A673 (cell line): ENCODE measurements around the gene IRS2. TPM values are rescaled to one million over a fixed set of nuclear protein-coding genes. Genes with fewer than 3 reads are reported as not detected.

Experiments used
- BruUV-seq: library from RNA; stranded (reverse); fragments of 400-500 nt; replicated peaks from 2 replicates; lab custom pipeline; 2021; lab: Mats Ljungman, UMichigan
- CTCF ChIA-PET: fragments of 300-600 bp; sonication (Branson Sonifier 250); formaldehyde crosslinking; loops from one replicate; lab custom pipeline; 2022; ENCODE audit warnings: antibody characterized with exemption; lab: Charles Lee
- POLR2A ChIA-PET: fragments of 300-600 bp; sonication (Branson Sonifier 250); formaldehyde crosslinking; loops from one replicate; lab custom pipeline; 2022; ENCODE audit warnings: antibody characterized with exemption; ENCODE audit not compliant: low non-redundant PET; lab: Charles Lee
- DNase-seq: peaks from one replicate; pipeline ENCODE4 v3.0.0-alpha.2; 2015; ENCODE audit warnings: low spot score
- H3K27ac ChIP-seq: fragments of 200-600 bp; sonication (generic); 2 replicates; pipeline ENCODE4 v1.5.1; 2016; ENCODE audit warnings: mixed run types, low read depth, mild to moderate bottlenecking, mixed read lengths, antibody characterized with exemption, low read length; ENCODE audit not compliant: poor library complexity, severe bottlenecking
- H3K27me3 ChIP-seq: fragments of 200-600 bp; sonication (generic); replicated peaks from 2 replicates; pipeline ENCODE4 v1.6.1; 2017; ENCODE audit warnings: mixed run types, low read depth, mild to moderate bottlenecking, mixed read lengths, antibody characterized with exemption, low read length; ENCODE audit not compliant: insufficient read depth, poor library complexity
- H3K36me3 ChIP-seq: fragments of 200-600 bp; sonication (generic); 2 replicates; pipeline ENCODE4 v1.6.1; 2016; ENCODE audit warnings: mixed run types, mild to moderate bottlenecking, mixed read lengths, antibody characterized with exemption, low read length; ENCODE audit not compliant: insufficient read depth, poor library complexity, severe bottlenecking
- H3K4me1 ChIP-seq: fragments of 200-600 bp; sonication (generic); 2 replicates; pipeline ENCODE4 v1.6.1; 2017; ENCODE audit warnings: mixed run types, mild to moderate bottlenecking, mixed read lengths, antibody characterized with exemption, low read length; ENCODE audit not compliant: insufficient read depth, poor library complexity, severe bottlenecking
- H3K4me3 ChIP-seq: fragments of 200-600 bp; sonication (generic); 2 replicates; pipeline ENCODE4 v1.5.1; 2016; ENCODE audit warnings: low read depth, mixed run types, mild to moderate bottlenecking, mixed read lengths, low read length; ENCODE audit not compliant: poor library complexity, severe bottlenecking
- H3K9me3 ChIP-seq: fragments of 200-600 bp; sonication (generic); 2 replicates; pipeline ENCODE4 v1.6.1; 2016; ENCODE audit warnings: mixed run types, low read depth, mild to moderate bottlenecking, mixed read lengths, antibody characterized with exemption, low read length; ENCODE audit not compliant: poor library complexity, severe bottlenecking
- EZH2 ChIP-seq: fragments of 200-600 bp; sonication (generic); IDR thresholded peaks from 2 replicates; pipeline ENCODE4 v1.6.1; 2017; ENCODE audit warnings: borderline replicate concordance, low read depth, mild to moderate bottlenecking, mixed read lengths, antibody characterized with exemption, low read length; ENCODE audit not compliant: poor library complexity, severe bottlenecking
- intact Hi-C: fragments of 100-400 bp; cut with micrococcal nuclease; formaldehyde crosslinking; loops from one replicate; pipeline ENCODE4 v1.10.0; 2022; ENCODE audit not compliant: unreplicated experiment
- total RNA-seq: library from RNA; stranded (reverse); gene quantifications from 2 replicates; pipeline ENCODE4 v1.2.3, GENCODE V29; 2021
- TF ChIP-seq, protein P1 (sequence below): fragments of 300-800, 200-600 bp; sonication (generic); conservative IDR thresholded peaks from 2 replicates; pipeline ENCODE4 v1.5.1; 2017; ENCODE audit warnings: low read depth, mild to moderate bottlenecking, antibody characterized with exemption, low read length, moderate library complexity, mixed read lengths

The IRS2 gene
- total RNA-seq, 1 experiment from 2014 or later: 135 TPM

DNA sequence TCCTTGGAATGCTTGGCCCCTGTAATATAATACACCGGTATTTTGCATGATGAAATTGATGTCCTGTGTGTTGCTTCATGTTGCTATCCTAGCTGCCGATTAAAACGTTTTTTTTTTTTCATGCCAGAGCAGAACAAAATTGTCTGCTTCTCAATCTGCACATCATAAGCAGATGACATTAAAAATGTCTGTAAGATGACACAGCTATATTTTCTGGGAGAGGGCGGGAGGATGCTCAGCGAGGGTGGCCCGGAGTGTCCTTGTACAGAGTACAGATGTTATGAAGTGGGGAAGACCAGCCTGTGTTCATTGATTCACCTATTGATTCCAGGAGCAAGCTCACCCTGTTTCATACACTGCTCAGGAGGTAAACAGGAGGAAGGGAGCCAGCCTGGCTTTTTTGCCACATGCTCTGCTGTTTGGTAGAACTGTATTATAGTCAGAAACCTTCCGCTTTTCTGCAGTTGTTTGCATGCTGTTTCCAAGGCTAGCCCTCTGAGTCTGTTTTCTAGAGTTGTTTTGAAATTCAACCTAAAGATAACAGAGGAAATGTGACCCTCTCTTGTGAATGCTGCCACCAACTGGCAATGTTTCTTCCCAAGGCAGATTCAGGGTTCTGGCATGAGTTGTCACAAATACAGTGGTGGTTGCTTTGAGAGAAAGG lies 4.7 kb upstream of the IRS2 start:
- intact Hi-C loops: loop anchor here (2.0 kb wide), 2 partner anchors 318 to 876 kb away; no protein-coding TSS in a partner anchor
- BruUV-seq: no TSS peak
- H3K9me3 ChIP-seq: no peaks in the 10 kb centered on the region
- peaks cover 32% of the 10 kb centered on the region for H3K4me1 ChIP-seq
- ChIA-PET POLR2A (interaction anchor here (0.6 kb wide), 1 partner anchor 846 kb away, joined by 5 read pairs; no protein-coding TSS in a partner anchor), CTCF (no interaction called here)
- H3K4me3 ChIP-seq: peak overlapping the region; percentile 33
- TF ChIP-seq, protein P1, sequence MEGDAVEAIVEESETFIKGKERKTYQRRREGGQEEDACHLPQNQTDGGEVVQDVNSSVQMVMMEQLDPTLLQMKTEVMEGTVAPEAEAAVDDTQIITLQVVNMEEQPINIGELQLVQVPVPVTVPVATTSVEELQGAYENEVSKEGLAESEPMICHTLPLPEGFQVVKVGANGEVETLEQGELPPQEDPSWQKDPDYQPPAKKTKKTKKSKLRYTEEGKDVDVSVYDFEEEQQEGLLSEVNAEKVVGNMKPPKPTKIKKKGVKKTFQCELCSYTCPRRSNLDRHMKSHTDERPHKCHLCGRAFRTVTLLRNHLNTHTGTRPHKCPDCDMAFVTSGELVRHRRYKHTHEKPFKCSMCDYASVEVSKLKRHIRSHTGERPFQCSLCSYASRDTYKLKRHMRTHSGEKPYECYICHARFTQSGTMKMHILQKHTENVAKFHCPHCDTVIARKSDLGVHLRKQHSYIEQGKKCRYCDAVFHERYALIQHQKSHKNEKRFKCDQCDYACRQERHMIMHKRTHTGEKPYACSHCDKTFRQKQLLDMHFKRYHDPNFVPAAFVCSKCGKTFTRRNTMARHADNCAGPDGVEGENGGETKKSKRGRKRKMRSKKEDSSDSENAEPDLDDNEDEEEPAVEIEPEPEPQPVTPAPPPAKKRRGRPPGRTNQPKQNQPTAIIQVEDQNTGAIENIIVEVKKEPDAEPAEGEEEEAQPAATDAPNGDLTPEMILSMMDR: peak; percentile 78
- TF ChIP-seq EZH2: no peak
- no peaks in the 10 kb centered on the region for H3K36me3 ChIP-seq
- peak overlapping the region; percentile 61 for H3K27ac ChIP-seq
- peak; percentile 84 for DNase-seq
- H3K27me3 ChIP-seq: no peaks in the 10 kb centered on the region

DNA sequence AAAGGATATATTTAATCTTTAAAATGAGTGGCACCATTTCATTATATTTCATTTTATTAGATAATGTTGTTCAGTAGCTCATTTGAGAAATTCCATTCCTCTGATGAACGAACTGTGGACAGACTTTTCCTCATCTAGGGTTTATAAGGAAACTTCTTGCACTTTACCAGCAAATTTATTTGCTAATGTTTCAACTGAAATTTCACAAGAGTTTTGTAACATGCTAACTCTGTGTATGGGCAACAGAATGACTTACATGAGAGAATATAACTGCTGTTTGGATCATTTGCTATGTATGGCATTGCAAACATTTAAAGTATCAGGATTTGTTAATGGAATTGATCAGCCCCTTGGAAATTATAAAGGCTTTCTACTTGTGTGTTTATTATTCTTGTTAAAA lies 3.7 kb upstream of the IRS2 start:
- Histone ChIP-seq H3K27ac (peak overlapping the region; percentile 61), H3K4me3 (peak overlapping the region; percentile 84), H3K36me3 (no peaks in the 10 kb centered on the region), H3K4me1 (peaks cover 32% of the 10 kb centered on the region), H3K9me3 (no peaks in the 10 kb centered on the region), H3K27me3 (no peaks in the 10 kb centered on the region)
- intact Hi-C loops: loop anchor here (2.0 kb wide), 2 partner anchors 319 to 875 kb away; no protein-coding TSS in a partner anchor
- ChIA-PET CTCF (no interaction called here), POLR2A (interaction anchor here (0.6 kb wide), 1 partner anchor 125 kb away, joined by 3 read pairs; no protein-coding TSS in a partner anchor)
- BruUV-seq: no TSS peak
- TF ChIP-seq, protein P1: no peak
- TF ChIP-seq EZH2: no peak
- no peak for DNase-seq

DNA sequence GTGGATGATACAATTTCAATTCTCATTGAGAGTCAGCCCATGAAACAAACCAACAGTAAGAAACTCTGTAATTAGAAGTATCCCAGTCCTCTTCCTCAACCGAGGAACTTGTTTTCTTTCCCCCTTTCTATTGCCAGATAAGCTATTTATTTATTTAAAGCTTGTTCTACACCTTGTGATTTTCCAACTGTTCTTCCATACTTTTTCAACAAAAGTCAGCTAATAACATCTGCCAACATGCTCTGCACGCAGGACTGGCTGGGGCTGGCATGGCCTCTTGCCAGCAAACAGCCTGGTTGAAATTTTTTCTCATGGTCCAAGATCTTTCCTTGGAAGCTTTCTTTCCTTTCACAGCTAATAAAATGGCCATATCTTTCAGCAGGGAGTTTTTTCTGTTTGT lies 2.9 kb upstream of the IRS2 start:
- ChIA-PET CTCF (no interaction called here), POLR2A (interaction anchor here (0.6 kb wide), 1 partner anchor 126 kb away, joined by 3 read pairs; no protein-coding TSS in a partner anchor)
- no TSS peak for BruUV-seq
- intact Hi-C loops: loop anchor here (5.0 kb wide), 1 partner anchor 1527 kb away; no protein-coding TSS in a partner anchor
- DNase-seq: peak; percentile 51
- peaks cover 3% of the 10 kb centered on the region for H3K36me3 ChIP-seq
- no peaks in the 10 kb centered on the region for H3K9me3 ChIP-seq
- H3K4me1 ChIP-seq: peaks cover 32% of the 10 kb centered on the region
- no peaks in the 10 kb centered on the region for H3K27me3 ChIP-seq
- TF ChIP-seq, protein P1: no peak
- TF ChIP-seq EZH2: no peak
- H3K4me3 ChIP-seq: peak overlapping the region; percentile 84
- peak overlapping the region; percentile 52 for H3K27ac ChIP-seq
